ENCODE results near the gene RYR2. TPM values are rescaled to one million over a fixed set of nuclear protein-coding genes. Genes with fewer than 3 reads are reported as not detected.

The RYR2 gene
- total RNA-seq, 1 experiment from 2014 or later, result 0.90 TPM

- no peak overlapping the region for H3K27ac Mint-ChIP-seq (ENCODE audit: unreplicated experiment)
- DNase-seq, result no peak
- H3K4me1 Mint-ChIP-seq (ENCODE audit: low read depth, unreplicated experiment), result peaks cover 2% of the 10 kb centered on the region
- H3K27me3 Mint-ChIP-seq (ENCODE audit: unreplicated experiment), result no peaks in the 10 kb centered on the region
- no peak overlapping the region for H3K4me3 Mint-ChIP-seq (ENCODE audit: low read depth, unreplicated experiment)
- CTCF ChIA-PET, result no interaction called here
- intact Hi-C loops (cut with micrococcal nuclease; ENCODE audit: unreplicated experiment), result no loop called here
- H3K9me3 Mint-ChIP-seq (ENCODE audit: low read depth, unreplicated experiment), result no peaks in the 10 kb centered on the region
- no peaks in the 10 kb centered on the region for H3K36me3 Mint-ChIP-seq (ENCODE audit: insufficient read depth, unreplicated experiment)
- BruUV-seq (replicated peaks), result no TSS peak
- TF ChIP-seq, protein P1, sequence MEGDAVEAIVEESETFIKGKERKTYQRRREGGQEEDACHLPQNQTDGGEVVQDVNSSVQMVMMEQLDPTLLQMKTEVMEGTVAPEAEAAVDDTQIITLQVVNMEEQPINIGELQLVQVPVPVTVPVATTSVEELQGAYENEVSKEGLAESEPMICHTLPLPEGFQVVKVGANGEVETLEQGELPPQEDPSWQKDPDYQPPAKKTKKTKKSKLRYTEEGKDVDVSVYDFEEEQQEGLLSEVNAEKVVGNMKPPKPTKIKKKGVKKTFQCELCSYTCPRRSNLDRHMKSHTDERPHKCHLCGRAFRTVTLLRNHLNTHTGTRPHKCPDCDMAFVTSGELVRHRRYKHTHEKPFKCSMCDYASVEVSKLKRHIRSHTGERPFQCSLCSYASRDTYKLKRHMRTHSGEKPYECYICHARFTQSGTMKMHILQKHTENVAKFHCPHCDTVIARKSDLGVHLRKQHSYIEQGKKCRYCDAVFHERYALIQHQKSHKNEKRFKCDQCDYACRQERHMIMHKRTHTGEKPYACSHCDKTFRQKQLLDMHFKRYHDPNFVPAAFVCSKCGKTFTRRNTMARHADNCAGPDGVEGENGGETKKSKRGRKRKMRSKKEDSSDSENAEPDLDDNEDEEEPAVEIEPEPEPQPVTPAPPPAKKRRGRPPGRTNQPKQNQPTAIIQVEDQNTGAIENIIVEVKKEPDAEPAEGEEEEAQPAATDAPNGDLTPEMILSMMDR (IDR thresholded peaks at IDR 0.05; ENCODE audit: unreplicated experiment), result no peak
Measured at GRCh38 chr1:237670302-237670701, 628.3 kb downstream of the RYR2 start.

DNA sequence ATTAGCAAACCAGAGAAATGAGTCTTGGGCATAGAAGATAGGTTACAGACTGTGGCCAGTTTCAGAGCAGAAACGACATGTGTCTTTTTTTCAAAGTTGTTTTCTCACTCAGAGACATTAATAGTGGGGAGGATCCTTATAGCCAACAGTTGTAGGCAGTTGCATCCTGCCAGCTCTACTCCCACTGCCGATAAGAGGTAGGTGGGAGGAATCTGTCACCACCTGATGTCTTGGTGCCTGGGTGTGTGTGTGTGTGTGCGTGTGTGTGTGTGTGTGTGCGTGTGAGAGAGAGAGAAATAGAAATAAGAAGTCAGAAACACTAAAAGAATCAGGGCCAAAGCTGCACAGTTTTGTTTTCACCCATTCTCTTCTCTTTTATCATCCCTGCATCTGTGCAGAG lies 629.3 kb downstream of the RYR2 start:
- no peak overlapping the region for H3K4me3 Mint-ChIP-seq (ENCODE audit: low read depth, unreplicated experiment)
- intact Hi-C loops (cut with micrococcal nuclease; ENCODE audit: unreplicated experiment), result no loop called here
- no TSS peak for BruUV-seq (replicated peaks)
- DNase-seq, result no peak
- no peaks in the 10 kb centered on the region for H3K9me3 Mint-ChIP-seq (ENCODE audit: low read depth, unreplicated experiment)
- H3K4me1 Mint-ChIP-seq (ENCODE audit: low read depth, unreplicated experiment), result peaks cover 11% of the 10 kb centered on the region
- H3K27ac Mint-ChIP-seq (ENCODE audit: unreplicated experiment), result no peak overlapping the region
- no peaks in the 10 kb centered on the region for H3K27me3 Mint-ChIP-seq (ENCODE audit: unreplicated experiment)
- CTCF ChIA-PET, result interaction anchor here (0.6 kb wide), 1 partner anchor 136 kb away, joined by 3 read pairs; no protein-coding TSS in a partner anchor
- TF ChIP-seq, protein P1 (IDR thresholded peaks at IDR 0.05; ENCODE audit: unreplicated experiment), result no peak
- H3K36me3 Mint-ChIP-seq (ENCODE audit: insufficient read depth, unreplicated experiment), result no peaks in the 10 kb centered on the region

GRCh38 chr1:237671935-237672334 lies 630.0 kb downstream of the RYR2 start:
- CTCF ChIA-PET, result interaction anchor here (0.6 kb wide), 1 partner anchor 135 kb away, joined by 3 read pairs; no protein-coding TSS in a partner anchor
- Mint-ChIP-seq H3K9me3 (ENCODE audit: low read depth, unreplicated experiment) (no peaks in the 10 kb centered on the region), H3K36me3 (ENCODE audit: insufficient read depth, unreplicated experiment) (no peaks in the 10 kb centered on the region), H3K27ac (ENCODE audit: unreplicated experiment) (no peak overlapping the region), H3K4me3 (ENCODE audit: low read depth, unreplicated experiment) (no peak overlapping the region), H3K4me1 (ENCODE audit: low read depth, unreplicated experiment) (peaks cover 13% of the 10 kb centered on the region), H3K27me3 (ENCODE audit: unreplicated experiment) (no peaks in the 10 kb centered on the region)
- intact Hi-C loops (cut with micrococcal nuclease; ENCODE audit: unreplicated experiment), result loop anchor here (1.0 kb wide), 1 partner anchor 127 kb away; no protein-coding TSS in a partner anchor
- DNase-seq, result no peak
- TF ChIP-seq, protein P1 (IDR thresholded peaks at IDR 0.05; ENCODE audit: unreplicated experiment), result no peak
- BruUV-seq (replicated peaks), result no TSS peak

DNA sequence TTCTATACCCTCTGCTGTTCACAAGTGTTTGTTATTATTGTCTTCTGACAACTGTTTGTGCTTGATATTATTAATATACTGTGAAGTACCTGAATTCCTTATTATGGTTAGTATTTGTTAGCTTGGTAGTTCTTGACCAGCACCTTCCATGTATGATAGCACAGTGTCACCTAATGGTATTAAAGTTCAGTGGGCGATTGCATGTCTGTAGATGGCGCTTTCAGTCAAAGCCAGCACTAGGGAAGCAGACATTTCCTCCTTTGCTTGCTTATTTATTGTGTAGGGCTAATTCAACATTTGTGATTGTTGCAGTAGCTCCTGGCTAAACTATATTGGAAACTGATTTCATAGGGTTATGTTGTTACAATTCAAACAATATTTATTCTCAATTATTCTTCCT lies 630.8 kb downstream of the RYR2 start:
- Mint-ChIP-seq H3K4me1 (ENCODE audit: low read depth, unreplicated experiment) (peaks cover 19% of the 10 kb centered on the region), H3K9me3 (ENCODE audit: low read depth, unreplicated experiment) (no peaks in the 10 kb centered on the region), H3K4me3 (ENCODE audit: low read depth, unreplicated experiment) (no peak overlapping the region), H3K27ac (ENCODE audit: unreplicated experiment) (no peak overlapping the region), H3K36me3 (ENCODE audit: insufficient read depth, unreplicated experiment) (no peaks in the 10 kb centered on the region), H3K27me3 (ENCODE audit: unreplicated experiment) (no peaks in the 10 kb centered on the region)
- DNase-seq, result peak; percentile 47
- CTCF ChIA-PET, result interaction anchor here (0.9 to 2.4 kb wide), 2 partner anchors 111 to 127 kb away, joined by 4 to 10 read pairs; no protein-coding TSS in a partner anchor
- intact Hi-C loops (cut with micrococcal nuclease; ENCODE audit: unreplicated experiment), result loop anchor here (1.0 kb wide), 1 partner anchor 127 kb away; no protein-coding TSS in a partner anchor
- BruUV-seq (replicated peaks), result no TSS peak
- TF ChIP-seq, protein P1 (IDR thresholded peaks at IDR 0.05; ENCODE audit: unreplicated experiment), result peak; percentile 43

Data from Calu3 (cell line).